HepG2 (cell line): ENCODE results near the gene OPA3. TPM values are rescaled to one million over a fixed set of nuclear protein-coding genes. Genes with fewer than 3 reads are reported as not detected.

Experiments used
- CBX1 ChIP-seq: IDR thresholded peaks from one replicate; pipeline ENCODE4 v1.6.1; 2016; ENCODE audit warnings: antibody characterized with exemption, low read depth
- CREM ChIP-seq, 2 experiments: sonication (generic) in 1 of 2; formaldehyde crosslinking in 1 of 2; IDR thresholded peaks; 2 replicates each; pipeline versions ENCODE4 v1.4.0 to v1.6.1; 2016 to 2020; ENCODE audit warnings: antibody characterized with exemption in 1 of 2, mild to moderate bottlenecking in 1 of 2, missing genetic modification reagents in 1 of 2
- GPN1 ChIP-seq: sonication (generic); formaldehyde crosslinking; IDR thresholded peaks from 2 replicates; pipeline ENCODE4 v1.5.1; 2020; ENCODE audit warnings: missing genetic modification reagents, borderline replicate concordance
- KMT2B ChIP-seq: IDR thresholded peaks from 2 replicates; pipeline ENCODE4 v1.6.1; 2016; ENCODE audit warnings: missing genetic modification reagents, missing compliant biosample characterization
- MED13 ChIP-seq: sonication (generic); formaldehyde crosslinking; IDR thresholded peaks from 2 replicates; pipeline ENCODE4 v1.5.0; 2020; ENCODE audit warnings: missing genetic modification reagents
- NFYB ChIP-seq: sonication (generic); formaldehyde crosslinking; IDR thresholded peaks from 2 replicates; pipeline ENCODE4 v1.4.0; 2020; ENCODE audit warnings: missing genetic modification reagents
- NR3C1 ChIP-seq: sonication (generic); formaldehyde crosslinking; IDR thresholded peaks from 2 replicates; pipeline ENCODE4 v1.4.0; 2020; ENCODE audit warnings: missing genetic modification reagents
- PHB2 ChIP-seq: fragments of 450-650 bp; IDR thresholded peaks from 2 replicates; pipeline ENCODE4 v1.6.1; 2018; ENCODE audit not compliant: partially characterized antibody
- SMARCE1 ChIP-seq: fragments of 450-650 bp; IDR thresholded peaks from 2 replicates; pipeline ENCODE4 v1.6.1; 2017; ENCODE audit warnings: borderline replicate concordance
- SMC3 ChIP-seq: IDR thresholded peaks from 2 replicates; pipeline ENCODE4 v1.6.1; 2011; ENCODE audit warnings: low read length, improper control_type of control experiment
- SYNCRIP ChIP-seq: fragments of 200-400 bp; formaldehyde crosslinking; IDR thresholded peaks from 2 replicates; pipeline ENCODE4 v1.6.1; 2018; ENCODE audit warnings: mild to moderate bottlenecking, low read depth, low read length; ENCODE audit not compliant: insufficient read depth
- ZFAT ChIP-seq: sonication (generic); formaldehyde crosslinking; conservative IDR thresholded peaks from 2 replicates; pipeline ENCODE4 v1.8.1; 2023; ENCODE audit warnings: missing genetic modification reagents, inconsistent platforms
- ZFP41 ChIP-seq: sonication (generic); formaldehyde crosslinking; IDR thresholded peaks from 2 replicates; pipeline ENCODE4 v1.4.0; 2020; ENCODE audit warnings: mild to moderate bottlenecking, missing genetic modification reagents, borderline replicate concordance
- ZNF251 ChIP-seq: sonication (generic); formaldehyde crosslinking; IDR thresholded peaks from 2 replicates; pipeline ENCODE4 v1.9.0; 2021; ENCODE audit warnings: mild to moderate bottlenecking, missing genetic modification reagents
- ZNF33B ChIP-seq: sonication (generic); formaldehyde crosslinking; IDR thresholded peaks from 2 replicates; pipeline ENCODE4 v1.5.1; 2020; ENCODE audit warnings: mild to moderate bottlenecking, missing genetic modification reagents
- ZNF460 ChIP-seq: sonication (generic); formaldehyde crosslinking; IDR thresholded peaks from 2 replicates; pipeline ENCODE4 v1.5.1; 2020; ENCODE audit warnings: missing genetic modification reagents, mild to moderate bottlenecking, borderline replicate concordance
- ZNF550 ChIP-seq: sonication (generic); formaldehyde crosslinking; IDR thresholded peaks from 2 replicates; pipeline ENCODE4 v1.4.0; 2020; ENCODE audit warnings: mild to moderate bottlenecking, missing genetic modification reagents, borderline replicate concordance
- ZNF567 ChIP-seq: sonication (generic); formaldehyde crosslinking; IDR thresholded peaks from 2 replicates; pipeline ENCODE4 v1.8.1; 2023; ENCODE audit warnings: mild to moderate bottlenecking, missing genetic modification reagents, borderline replicate concordance
- ZNF746 ChIP-seq: sonication (generic); formaldehyde crosslinking; IDR thresholded peaks from 2 replicates; pipeline ENCODE4 v1.8.0; 2022; ENCODE audit warnings: mild to moderate bottlenecking, missing genetic modification reagents
- ZNF768 ChIP-seq: sonication (generic); formaldehyde crosslinking; IDR thresholded peaks from 2 replicates; pipeline ENCODE4 v1.4.0; 2020; ENCODE audit warnings: missing genetic modification reagents
- ZNF891 ChIP-seq: sonication (generic); formaldehyde crosslinking; IDR thresholded peaks from 2 replicates; pipeline ENCODE4 v1.5.0; 2020; ENCODE audit warnings: mild to moderate bottlenecking, missing genetic modification reagents
- polyA plus RNA-seq, 8 experiments: library from polyadenylated mRNA; depleted of rRNA in 3 of 8; stranded (reverse) in 7 of 8; unstranded in 1 of 8; fragments of >200 nt; fragmentation: Illumina TruSeq in 4 of 8; extraction: Trizol in 4 of 8; gene quantifications; 2 replicates each; pipeline versions ENCODE4 v1.2.1 to v1.2.3, GENCODE V29; 2011 to 2016; ENCODE audit warnings: low read depth in 4 of 8, missing spikeins in 1 of 8, mixed read lengths in 1 of 8; ENCODE audit not compliant: insufficient read depth in 1 of 8
- total RNA-seq, 5 experiments: library from RNA; depleted of rRNA; stranded (reverse); fragments of >200 nt; fragmentation: Illumina TruSeq; extraction: Trizol; gene quantifications; 2 replicates each; pipeline ENCODE4 v1.2.3, GENCODE V29; 2016; ENCODE audit warnings: low read depth in 1 of 5
- TF ChIP-seq, protein P1 (sequence below): sonication (generic); formaldehyde crosslinking; IDR thresholded peaks from 2 replicates; pipeline ENCODE4 v1.8.0; 2022; ENCODE audit warnings: mild to moderate bottlenecking, missing genetic modification reagents, moderate library complexity
- TF ChIP-seq, protein P2 (sequence below), 2 experiments: sonication (generic) in 1 of 2; formaldehyde crosslinking in 1 of 2; IDR thresholded peaks; 2 replicates each; pipeline versions ENCODE4 v1.6.1 to v1.9.0; 2014 to 2022; ENCODE audit warnings: antibody characterized with exemption in 1 of 2, borderline replicate concordance in 1 of 2, inconsistent platforms in 1 of 2, low read depth in 1 of 2, missing genetic modification reagents in 1 of 2

Gene OPA3
- total and polyA plus RNA-seq, 2 of the 13 experiments (the other 11 are each of a cell fraction or from before 2014, with no cell fraction given), result 8.3 to 17.7 TPM

DNA sequence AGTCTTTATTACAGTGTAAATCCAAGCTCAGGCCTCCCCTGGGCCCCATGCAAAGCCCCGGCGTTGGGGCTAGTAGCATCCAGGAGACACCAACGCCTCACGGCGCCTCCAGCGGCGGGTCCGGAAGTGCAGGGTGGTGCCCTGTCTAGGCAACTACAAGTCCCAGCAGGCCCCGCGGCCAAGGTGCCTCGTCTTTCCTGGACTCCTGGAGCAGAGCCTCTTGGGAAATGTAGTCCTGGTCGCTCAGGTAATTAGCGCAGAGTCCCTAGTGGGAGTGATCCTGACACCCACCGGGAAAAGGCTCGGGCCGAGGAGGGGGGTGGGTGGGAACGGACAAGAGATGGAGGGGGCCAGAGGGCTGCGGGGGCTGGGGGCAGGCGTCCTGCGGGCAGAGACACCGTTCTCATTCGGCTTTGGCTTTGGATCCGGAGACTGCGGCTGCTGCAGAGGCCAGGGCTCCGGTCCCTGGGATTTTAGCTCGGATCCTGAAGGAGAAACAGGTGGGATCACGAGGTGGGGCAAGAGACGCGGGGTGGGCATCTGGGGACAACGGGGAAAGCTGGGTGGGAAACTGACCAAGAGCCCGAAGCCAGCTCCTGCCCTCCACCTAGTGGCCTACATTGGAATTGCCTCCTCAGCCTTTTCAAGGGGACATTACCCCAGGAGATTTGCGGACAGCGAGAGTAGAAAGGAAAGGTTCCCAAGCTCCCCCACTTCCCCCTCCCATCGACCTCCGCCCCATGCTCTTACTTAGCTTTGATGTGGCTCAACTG is 99.1 kb downstream of the OPA3 start (continued):
- no peak for TF ChIP-seq NR3C1
- TF ChIP-seq ZNF891 (CRISPR knock-in tag), result no peak
- TF ChIP-seq ZFAT (CRISPR knock-in tag), result no peak
- no peak for TF ChIP-seq CBX1
- no peak for TF ChIP-seq ZNF251 (CRISPR knock-in tag)
- no peak for TF ChIP-seq PHB2
- peak; percentile 92 for TF ChIP-seq CREM (IDR thresholded peaks at IDR 0.05)
- no peak for TF ChIP-seq CREM (CRISPR knock-in tag; IDR thresholded peaks at IDR 0.05)
- TF ChIP-seq SYNCRIP, result no peak
- TF ChIP-seq SMARCE1, result no peak
- no peak for TF ChIP-seq ZNF768 (CRISPR knock-in tag)
- TF ChIP-seq, protein P1, sequence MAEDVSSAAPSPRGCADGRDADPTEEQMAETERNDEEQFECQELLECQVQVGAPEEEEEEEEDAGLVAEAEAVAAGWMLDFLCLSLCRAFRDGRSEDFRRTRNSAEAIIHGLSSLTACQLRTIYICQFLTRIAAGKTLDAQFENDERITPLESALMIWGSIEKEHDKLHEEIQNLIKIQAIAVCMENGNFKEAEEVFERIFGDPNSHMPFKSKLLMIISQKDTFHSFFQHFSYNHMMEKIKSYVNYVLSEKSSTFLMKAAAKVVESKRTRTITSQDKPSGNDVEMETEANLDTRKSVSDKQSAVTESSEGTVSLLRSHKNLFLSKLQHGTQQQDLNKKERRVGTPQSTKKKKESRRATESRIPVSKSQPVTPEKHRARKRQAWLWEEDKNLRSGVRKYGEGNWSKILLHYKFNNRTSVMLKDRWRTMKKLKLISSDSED (CRISPR knock-in tag), result no peak
- TF ChIP-seq ZNF746 (CRISPR knock-in tag), result no peak
- peak; percentile 48 for TF ChIP-seq SMC3
- TF ChIP-seq GPN1 (CRISPR knock-in tag), result no peak
- TF ChIP-seq MED13 (CRISPR knock-in tag), result no peak
- TF ChIP-seq NFYB (CRISPR knock-in tag), result no peak
- 0 out of 2 replicates have a peak, but pooled peaks have one; percentile 32 for TF ChIP-seq ZFP41 (CRISPR knock-in tag)
- TF ChIP-seq, protein P2, sequence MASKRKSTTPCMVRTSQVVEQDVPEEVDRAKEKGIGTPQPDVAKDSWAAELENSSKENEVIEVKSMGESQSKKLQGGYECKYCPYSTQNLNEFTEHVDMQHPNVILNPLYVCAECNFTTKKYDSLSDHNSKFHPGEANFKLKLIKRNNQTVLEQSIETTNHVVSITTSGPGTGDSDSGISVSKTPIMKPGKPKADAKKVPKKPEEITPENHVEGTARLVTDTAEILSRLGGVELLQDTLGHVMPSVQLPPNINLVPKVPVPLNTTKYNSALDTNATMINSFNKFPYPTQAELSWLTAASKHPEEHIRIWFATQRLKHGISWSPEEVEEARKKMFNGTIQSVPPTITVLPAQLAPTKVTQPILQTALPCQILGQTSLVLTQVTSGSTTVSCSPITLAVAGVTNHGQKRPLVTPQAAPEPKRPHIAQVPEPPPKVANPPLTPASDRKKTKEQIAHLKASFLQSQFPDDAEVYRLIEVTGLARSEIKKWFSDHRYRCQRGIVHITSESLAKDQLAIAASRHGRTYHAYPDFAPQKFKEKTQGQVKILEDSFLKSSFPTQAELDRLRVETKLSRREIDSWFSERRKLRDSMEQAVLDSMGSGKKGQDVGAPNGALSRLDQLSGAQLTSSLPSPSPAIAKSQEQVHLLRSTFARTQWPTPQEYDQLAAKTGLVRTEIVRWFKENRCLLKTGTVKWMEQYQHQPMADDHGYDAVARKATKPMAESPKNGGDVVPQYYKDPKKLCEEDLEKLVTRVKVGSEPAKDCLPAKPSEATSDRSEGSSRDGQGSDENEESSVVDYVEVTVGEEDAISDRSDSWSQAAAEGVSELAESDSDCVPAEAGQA (IDR thresholded peaks at IDR 0.05; ENCODE audit: low read depth), result no peak
- TF ChIP-seq, protein P2 (CRISPR knock-in tag; IDR thresholded peaks at IDR 0.05; ENCODE audit: borderline replicate concordance), result no peak
- no peak for TF ChIP-seq ZNF550 (CRISPR knock-in tag)
- TF ChIP-seq ZNF33B (CRISPR knock-in tag), result no peak
- no peak for TF ChIP-seq KMT2B (CRISPR knock-in tag)
- no peak for TF ChIP-seq ZNF460 (CRISPR knock-in tag)
- TF ChIP-seq ZNF567 (CRISPR knock-in tag), result peak; percentile 67; the same call in 1 of the 2 replicates
